ENCODE data around the gene DDX24. TPM values are rescaled to one million over a fixed set of nuclear protein-coding genes. Genes with fewer than 3 reads are reported as not detected.

Gene DDX24
- polyA plus RNA-seq, 2 of the 4 experiments (the other 2 are of a cell fraction) = 121 to 161 TPM

- H3K27ac ChIP-seq = no peak overlapping the region
- no peaks in the 10 kb centered on the region for H3K9me3 ChIP-seq
- no peak for TF ChIP-seq CBX2 (IDR thresholded peaks at IDR 0.05; ENCODE audit: borderline replicate concordance, low read depth)
- no peak for TF ChIP-seq FOSB (CRISPR knock-in tag; IDR thresholded peaks at IDR 0.05)
- TF ChIP-seq HES2 (IDR thresholded peaks at IDR 0.05) = no peak
- no peak for TF ChIP-seq HDAC2 (IDR thresholded peaks at IDR 0.05)
- no peak overlapping the region for H3K4me3 ChIP-seq
- CTCF ChIA-PET = interaction anchor here (0.6 to 10.9 kb wide), 10 partner anchors 11 to 1382 kb away, joined by 3 to 82 read pairs (median 3); no protein-coding TSS in a partner anchor
- FAIRE-seq = no peak
- WGBS (ENCODE audit: missing lambda C conversion rate) = 91% methylated on average over 6 of the region's 6 CpGs
- POLR2A ChIA-PET = interaction anchor here (1.3 kb wide), 1 partner anchor 86 kb away, joined by 4 read pairs; no protein-coding TSS in a partner anchor
- DNase-seq (ENCODE audit: low read depth in 1 of 2, low spot score in 1 of 2) = no peak
- ATAC-seq = no peak
- no peak overlapping the region for H3K4me2 ChIP-seq
- H3K4me1 ChIP-seq = no peaks in the 10 kb centered on the region
These were observed 30.6 kb downstream of the DDX24 start for GRCh38 chr14:94050231-94050880.

- ChIA-PET POLR2A (no interaction called here), CTCF (interaction anchor here (1.3 to 10.9 kb wide), 4 partner anchors 11 to 110 kb away, joined by 3 to 82 read pairs (median 14); no protein-coding TSS in a partner anchor)
- DNase-seq (ENCODE audit: low read depth in 1 of 2, low spot score in 1 of 2) = no peak
- 100% methylated on average over 2 of the region's 2 CpGs for WGBS (ENCODE audit: missing lambda C conversion rate)
- Histone ChIP-seq H3K4me2 (no peak overlapping the region), H3K4me1 (no peaks in the 10 kb centered on the region), H3K4me3 (no peak overlapping the region), H3K9me3 (no peaks in the 10 kb centered on the region), H3K27ac (no peak overlapping the region)
- no peak for FAIRE-seq
- ATAC-seq = no peak
- no peak for TF ChIP-seq RARB (CRISPR knock-in tag; IDR thresholded peaks at IDR 0.05)
- no peak for TF ChIP-seq ZFP36 (IDR thresholded peaks at IDR 0.05; ENCODE audit: borderline replicate concordance, partially characterized antibody)
- TF ChIP-seq GATA3 (IDR thresholded peaks at IDR 0.05; ENCODE audit: borderline replicate concordance) = no peak
- no peak for TF ChIP-seq REST (IDR thresholded peaks at IDR 0.05)
- TF ChIP-seq USF2 (IDR thresholded peaks at IDR 0.05) = no peak
- TF ChIP-seq HMGXB4 (CRISPR knock-in tag; IDR thresholded peaks at IDR 0.05; ENCODE audit: borderline replicate concordance) = no peak
- no peak for TF ChIP-seq CTCF (IDR thresholded peaks at IDR 0.05)
- TF ChIP-seq HOXB13 (CRISPR knock-in tag; IDR thresholded peaks at IDR 0.05; ENCODE audit: low read depth) = no peak
- no peak for TF ChIP-seq ATOH8 (CRISPR knock-in tag; IDR thresholded peaks at IDR 0.05; ENCODE audit: low read depth)
These were observed 31.4 kb downstream of the DDX24 start for GRCh38 chr14:94049625-94050023.

Data from A549 (cell line).